NCI-H2171 (cell line): ENCODE data around the gene CDYL2.

ENCODE experiments used
- DNase-seq: peaks from one replicate; lab custom pipeline; 2025; lab: John Stamatoyannopoulos, UW

CDYL2 gene

DNA sequence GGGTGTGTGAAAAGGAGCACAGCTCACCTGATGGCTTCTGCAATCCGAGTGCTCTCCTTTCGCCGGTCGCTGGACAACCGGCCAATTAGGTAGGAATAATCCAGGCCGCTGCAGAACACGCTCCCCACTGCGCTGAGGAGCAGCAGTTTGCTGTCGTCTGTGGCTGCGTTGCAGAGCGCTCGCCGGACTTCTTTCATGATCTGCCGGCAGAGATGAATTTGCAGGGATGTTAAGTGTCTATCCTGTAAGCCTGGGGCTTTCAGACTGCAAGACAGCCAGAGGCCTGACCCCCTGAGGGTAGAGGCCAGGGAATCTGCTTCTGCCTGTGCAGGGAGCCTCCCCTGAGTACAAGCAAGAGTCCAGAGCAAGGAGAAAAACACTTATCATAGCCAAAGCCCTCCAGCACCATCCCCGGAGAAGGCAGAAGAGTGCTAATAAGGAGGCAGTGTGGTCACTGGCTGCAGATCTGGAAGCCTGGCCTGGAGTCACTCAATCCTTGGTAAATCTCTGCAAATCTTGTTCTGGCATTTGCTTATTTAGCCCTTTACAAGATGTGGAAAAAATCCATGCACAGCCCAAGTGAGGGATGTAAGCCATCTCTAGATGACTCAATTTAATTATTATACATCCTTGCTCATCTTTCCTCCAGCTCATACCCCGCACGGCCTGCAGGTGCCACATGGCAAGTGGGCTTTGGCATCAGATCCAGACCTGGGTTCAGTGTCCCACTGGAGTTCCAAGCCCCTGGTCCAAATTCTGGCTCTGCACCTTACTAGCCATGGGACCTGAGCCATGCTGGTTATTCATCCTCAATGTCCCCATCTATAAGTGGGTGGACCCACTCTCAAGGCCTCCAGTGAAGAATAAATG is 183.4 kb downstream of the CDYL2 start:
- no peak for DNase-seq

- no peak for DNase-seq
Measured at GRCh38 chr16:80619824-80620223, 184.6 kb downstream of the CDYL2 start.

DNA sequence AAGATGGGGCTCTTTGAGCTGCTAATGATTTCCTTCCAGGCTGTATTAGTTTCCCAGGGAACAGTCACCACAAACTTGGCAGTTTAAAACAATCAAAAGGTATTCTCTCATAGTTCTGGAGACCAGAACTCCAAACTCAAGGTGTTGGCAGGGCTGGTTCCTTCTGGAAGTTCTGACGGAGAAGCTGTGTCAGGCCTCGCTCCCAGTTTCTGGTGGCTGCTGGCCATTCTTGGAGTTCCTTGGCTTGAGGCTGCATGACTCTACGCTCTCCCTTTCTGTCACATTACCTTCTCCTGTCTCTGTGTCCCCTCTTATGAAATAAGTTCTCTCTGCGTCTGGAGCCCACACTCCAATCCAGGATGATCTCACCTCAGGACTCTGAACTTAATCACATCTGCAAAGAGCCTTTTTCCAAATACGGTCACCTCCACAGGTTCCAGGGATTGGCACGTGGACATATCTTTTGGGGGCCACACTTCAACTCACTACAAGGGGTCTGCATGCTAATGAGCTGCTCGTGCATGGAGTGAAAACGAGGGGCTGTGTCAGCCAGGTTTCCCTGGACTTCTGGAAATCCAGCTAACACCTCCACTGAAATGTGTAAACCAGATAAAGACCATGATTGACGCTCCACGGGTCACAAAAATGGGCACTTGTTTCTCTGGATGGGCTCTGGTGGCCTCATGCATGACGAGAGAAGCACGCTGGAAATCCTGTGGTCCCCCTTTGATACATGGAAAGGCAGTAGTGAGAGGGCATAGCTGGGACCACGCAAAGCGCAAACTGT is 185.3 kb downstream of the CDYL2 start:
- no peak for DNase-seq

GRCh38 chr16:80616362-80616761 is 188.0 kb downstream of the CDYL2 start:
- no peak for DNase-seq

DNA sequence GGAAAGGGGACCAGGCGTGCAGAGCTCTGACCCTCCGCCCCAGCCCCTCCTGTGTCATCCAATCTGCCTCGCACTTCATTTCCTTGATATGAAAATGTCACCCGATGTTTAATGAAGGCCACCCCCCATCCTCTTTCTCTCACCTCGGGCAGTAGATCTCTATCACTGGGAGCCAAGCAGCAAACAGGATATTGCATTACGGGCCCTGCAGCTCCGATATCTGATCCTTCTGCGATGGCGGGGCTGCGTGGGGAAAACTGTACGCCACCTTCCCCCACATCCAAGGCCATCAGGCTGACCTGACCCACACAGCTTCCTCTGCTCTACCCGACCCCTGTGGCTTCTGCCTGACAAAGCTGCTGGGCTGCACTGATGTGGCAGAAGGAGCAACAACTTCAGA is 188.7 kb downstream of the CDYL2 start:
- no peak for DNase-seq

DNA sequence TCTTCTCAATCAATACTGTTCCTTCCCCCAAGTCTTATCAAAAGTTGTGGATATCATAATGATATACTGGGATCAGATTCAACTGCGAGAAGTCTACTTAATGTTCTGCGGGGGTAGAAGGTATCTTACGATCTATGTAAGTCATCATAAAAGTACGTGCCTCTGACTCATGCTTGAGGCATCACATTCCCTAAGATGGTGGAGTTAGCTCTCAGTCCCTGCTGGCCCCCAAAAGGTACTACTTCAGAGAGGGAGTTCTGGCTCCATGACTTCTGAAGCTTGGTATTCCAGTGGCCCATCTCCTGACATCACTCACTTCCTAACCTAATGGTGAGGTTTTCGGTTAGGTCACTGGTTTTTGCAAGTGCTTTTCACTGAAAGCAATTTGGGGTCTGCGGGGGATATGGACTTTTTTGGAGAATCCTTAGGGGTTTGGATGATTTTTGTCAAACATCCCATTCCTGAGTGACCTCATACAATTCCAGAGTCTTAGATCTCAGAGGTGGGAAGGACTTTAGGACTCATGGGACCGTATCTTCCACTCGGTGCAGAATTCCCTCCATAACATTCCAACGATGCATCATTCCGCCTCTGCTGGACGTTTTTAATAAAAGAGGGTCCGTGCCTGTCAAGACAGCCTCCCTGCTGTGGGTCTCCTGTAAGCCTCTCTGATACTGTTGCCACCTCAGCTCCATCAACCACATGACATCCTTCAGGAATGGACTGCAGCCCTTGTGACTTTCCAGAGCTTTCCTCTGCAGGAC is 189.3 kb downstream of the CDYL2 start:
- DNase-seq = no peak

DNA sequence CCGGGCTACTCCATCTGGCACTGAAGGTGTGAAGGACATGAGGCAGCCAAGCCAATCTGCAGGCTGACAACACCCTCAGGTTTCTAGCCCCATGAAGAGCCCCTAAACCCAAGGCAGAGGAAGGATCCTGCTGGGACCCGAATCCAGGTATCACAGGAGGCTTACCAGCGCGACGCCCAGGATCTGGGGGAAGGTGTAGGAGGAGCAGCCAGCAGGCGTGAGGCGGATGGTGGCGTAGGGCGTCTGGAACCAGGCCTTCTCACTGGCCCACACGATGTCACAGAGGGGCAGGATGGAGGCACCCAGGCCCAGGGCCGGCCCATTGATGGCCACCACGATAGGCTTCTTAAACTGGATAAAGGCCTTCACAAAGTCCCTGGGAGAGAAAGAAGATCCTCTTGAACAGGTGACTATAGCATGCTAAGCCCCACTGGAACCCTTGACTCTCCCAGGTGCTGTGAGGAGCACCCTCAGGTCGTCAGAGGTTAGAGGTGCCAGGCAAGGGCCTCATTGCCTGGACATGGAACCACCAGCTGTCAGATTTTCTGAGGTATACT is 191.9 kb downstream of the CDYL2 start:
- no peak for DNase-seq

- DNase-seq = no peak
Measured at GRCh38 chr16:80611930-80612327, 192.5 kb downstream of the CDYL2 start.

GRCh38 chr16:80611171-80611929 is 193.0 kb downstream of the CDYL2 start:
- no peak for DNase-seq

GRCh38 chr16:80610481-80611156 is 193.8 kb downstream of the CDYL2 start:
- no peak for DNase-seq

- no peak for DNase-seq
Measured at GRCh38 chr16:80608946-80609345, 195.5 kb downstream of the CDYL2 start.

DNA sequence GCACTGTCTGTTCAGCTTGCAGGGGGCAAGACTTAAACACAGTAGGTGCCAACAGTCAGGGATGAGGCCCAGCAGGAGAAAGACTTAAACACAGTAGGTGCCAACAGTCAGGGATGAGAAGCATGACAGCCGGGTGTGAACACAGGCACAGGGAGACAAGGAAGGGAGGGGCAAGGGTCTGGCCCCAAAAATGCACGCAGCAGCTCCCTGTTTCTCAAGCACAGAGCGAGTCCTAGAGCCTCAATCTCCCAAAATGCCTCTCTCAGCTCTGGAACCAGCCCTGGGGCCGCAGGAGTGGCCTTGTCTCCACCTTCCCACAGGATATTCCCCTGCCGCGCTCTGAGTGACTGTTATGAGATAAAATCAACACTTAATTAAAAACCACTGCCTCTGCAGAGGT is 197.2 kb downstream of the CDYL2 start:
- no peak for DNase-seq

GRCh38 chr16:80606221-80606766 is 198.1 kb downstream of the CDYL2 start:
- no peak for DNase-seq

DNA sequence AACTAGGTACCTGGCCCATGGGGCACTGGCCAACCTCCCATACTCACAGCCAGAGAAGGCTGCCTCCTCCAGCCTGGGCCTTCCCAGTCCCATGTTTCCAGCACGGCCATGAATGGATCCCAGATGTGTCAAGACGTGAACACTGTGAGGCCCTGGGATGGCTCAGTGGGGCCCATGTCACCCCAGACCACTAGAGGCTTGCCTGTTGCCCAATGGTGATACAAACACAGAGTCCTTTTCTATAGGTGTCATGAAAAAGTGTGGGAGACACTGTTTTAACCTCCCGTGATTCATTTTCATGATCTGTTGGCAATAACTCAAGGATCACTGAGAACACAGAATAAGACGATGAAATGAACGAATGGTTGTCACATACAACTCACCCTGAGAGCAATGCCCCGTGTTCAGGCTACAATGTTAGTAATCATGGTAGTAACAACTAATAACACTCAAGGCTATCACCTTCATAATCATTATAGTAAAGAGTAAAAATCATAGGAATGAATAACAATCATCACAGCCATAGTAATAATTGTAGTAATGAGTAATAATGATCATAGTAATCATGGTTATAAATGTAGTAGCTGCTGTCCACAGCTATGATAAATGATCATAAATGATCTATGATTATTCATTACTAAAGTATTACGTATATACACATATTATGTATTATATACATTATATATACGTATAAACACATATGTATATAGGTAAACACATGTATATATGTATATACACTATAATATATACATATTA is 199.6 kb downstream of the CDYL2 start:
- no peak for DNase-seq

- DNase-seq = no peak
Measured at GRCh38 chr16:80602894-80603293, 201.5 kb downstream of the CDYL2 start.

GRCh38 chr16:80601182-80601581 is 203.2 kb downstream of the CDYL2 start:
- no peak for DNase-seq

GRCh38 chr16:80599466-80599865 is 204.9 kb downstream of the CDYL2 start:
- no peak for DNase-seq

- DNase-seq = no peak
Measured at GRCh38 chr16:80596507-80597207, 207.7 kb downstream of the CDYL2 start.

DNA sequence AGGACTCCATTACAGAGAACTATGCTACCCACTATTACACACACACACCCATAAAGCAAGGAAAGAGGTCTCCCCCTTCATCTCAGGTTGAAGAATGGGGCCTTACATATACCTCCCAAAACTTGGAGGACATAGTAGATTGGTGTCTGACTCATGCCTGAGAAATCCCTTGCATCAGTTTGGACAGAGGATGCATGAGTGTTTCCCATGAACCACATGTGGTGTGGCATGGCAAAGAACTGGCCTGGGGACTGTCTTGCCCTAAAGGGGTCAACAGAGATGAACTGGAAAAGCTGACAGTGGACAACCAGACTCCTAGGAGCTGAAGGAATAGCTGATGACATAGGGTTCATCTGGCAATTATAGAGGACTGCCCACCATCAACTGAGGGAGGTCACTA is 209.6 kb downstream of the CDYL2 start:
- no peak for DNase-seq
